ENCODE results near the gene DUSP8.

DUSP8 gene

DNA sequence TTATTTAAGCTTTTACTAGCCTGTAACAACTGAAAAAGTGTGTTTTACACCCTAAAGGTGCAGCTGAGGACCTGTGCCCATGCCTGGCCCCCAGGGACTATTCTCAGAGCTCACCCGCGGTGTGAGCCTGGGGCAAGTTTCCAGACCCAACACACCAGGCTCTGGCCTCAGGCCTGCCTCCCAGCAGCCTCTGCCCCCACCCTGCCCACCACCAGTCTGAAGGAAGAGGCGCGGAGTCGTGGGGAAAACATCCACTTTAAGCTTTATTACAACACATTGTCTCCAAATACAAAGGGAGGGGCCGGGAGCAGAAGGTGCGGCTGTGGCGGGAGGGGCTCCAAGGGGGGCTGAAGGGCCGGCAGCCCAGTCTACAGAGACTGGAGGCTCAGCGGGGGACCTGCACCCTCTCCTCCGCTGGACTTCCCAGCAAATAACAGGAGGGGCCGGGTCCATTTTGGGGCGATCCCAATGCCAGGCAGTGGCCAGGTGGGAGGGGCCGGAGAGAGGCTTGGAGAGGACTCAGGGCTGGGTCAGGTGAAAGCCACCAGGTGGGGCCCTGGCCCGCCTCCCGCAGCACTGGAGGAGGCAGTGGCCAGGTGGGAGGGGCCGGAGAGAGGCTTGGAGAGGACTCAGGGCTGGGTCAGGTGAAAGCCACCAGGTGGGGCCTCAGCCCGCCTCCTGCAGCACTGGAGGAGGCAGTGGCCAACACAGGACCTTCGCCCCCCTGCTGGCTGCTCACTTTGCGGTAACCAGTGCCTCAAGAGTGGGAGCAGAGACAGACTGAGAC lies 18.1 kb downstream of the DUSP8 start:
- DNase-seq (ENCODE audit: low spot score), result no peak

DNA sequence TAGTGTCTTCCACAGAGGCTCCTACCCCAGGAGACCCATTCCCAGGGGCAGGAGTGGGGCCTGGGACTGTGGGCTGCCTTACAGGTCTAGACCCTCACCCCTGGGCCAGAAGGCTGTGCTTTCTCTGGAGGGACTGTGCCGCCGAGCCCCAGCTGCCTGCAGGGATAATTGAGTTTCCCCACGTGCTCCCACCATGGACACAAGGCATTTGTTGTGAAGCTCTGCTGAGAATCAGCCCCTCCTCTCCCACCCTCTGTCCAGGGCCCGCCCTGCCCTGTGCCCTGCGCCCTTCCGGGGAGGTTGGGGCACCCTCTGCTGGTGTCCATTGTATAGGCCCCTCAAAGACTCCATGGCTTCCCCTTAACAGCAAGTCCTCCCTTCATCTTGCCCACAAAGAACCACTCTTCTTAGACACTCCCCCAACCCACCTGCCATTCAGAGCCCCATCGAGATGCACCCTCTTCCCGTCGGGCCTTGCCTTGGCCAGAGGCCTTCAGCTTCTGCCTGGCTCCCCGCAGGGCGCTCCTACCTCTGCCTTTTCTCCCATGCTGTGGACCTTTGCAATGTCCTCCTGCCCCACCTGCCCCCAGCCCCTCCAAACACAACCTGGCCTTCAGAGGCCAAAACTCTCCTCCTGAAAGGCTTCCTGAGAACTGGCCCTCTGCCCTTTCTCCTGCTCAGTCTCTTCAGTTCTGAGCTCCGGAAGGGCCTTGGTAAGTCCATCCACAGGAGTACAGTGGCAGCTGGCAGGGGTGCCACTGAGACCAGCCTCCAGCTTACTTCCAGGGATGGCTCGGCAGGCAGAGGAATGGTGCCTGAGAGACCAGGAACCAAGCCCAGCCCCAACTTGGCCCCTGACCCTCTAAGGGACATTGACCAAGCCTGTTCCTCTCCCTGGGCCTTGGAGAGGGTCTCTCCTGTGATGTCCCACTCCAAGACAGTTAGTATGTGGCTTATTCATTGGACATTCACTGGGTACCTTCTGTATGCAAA lies 22.4 kb downstream of the DUSP8 start:
- DNase-seq (ENCODE audit: low spot score), result no peak

DNA sequence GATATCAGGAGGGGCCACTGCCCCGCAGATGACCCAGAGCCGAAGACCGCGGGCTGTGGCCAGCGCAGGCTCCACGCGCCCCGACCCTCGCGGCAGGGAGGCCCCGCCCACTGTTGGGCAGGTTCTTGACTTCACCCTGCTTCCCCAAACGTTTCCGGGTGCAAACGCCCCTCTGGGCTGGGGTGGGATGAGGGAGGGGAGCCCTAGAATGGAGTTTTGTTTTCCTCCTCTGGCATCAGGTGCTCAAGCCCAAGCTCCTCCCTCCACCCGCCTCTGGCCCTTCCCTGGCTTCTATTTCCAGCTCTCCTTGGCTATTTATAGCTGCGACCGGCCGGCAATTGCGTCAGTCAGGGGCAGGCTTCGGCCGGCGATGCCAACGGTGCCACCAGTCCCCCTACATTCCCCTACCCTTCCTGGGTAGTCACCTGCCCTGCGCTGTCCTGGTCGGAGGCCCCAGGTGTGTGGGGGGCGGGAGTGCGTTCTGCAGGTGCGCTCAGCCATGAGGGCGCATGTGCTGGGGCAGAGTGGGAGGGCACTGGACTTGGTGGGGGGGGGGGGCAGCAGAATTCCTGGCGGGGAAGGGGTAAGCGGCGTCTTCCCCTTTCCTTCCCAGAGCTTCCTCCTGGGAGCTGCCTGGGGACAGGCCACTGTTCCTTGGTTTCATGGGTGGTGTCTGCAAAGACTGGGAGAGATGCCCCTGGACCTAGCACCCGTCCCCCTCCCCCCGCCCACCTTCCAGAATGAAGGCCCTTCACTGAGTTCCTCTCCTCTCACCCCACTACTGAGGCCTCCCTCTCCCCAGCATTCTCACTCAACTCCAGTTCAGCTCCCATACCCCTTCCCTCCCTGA lies 23.6 kb downstream of the DUSP8 start:
- DNase-seq (ENCODE audit: low spot score), result no peak

DNA sequence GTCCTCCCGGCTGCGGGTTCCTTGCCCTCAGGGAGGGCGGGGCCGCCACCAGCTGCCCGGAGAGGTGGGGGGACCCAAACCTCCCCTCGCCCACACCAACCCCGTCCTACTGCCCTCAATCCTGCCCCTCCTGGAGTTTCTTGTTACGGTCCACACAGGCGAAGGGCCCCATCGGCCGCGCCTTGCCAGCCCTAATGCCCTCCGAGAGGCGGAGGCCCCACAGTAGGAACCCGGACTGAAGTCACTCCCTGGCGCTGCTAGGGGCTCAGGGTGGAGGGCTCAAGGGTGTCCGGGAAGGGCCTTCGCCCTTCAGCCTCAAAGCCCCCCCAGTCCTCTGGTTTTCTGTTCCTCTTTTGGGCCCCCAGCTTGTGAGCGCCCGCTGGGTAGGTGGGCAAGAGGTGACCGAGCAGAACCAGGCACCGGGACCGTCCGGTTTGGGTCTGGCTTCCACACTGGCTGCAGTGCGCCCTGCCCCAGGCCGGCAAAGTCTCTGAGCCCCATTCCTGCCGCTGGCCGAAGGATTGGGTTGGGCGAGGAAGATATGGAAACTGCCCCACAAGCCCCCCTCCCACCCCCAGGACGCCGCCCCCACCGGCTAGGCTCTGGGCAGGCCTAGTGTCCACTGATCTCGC lies 24.5 kb downstream of the DUSP8 start:
- DNase-seq (ENCODE audit: low spot score), result no peak

DNA sequence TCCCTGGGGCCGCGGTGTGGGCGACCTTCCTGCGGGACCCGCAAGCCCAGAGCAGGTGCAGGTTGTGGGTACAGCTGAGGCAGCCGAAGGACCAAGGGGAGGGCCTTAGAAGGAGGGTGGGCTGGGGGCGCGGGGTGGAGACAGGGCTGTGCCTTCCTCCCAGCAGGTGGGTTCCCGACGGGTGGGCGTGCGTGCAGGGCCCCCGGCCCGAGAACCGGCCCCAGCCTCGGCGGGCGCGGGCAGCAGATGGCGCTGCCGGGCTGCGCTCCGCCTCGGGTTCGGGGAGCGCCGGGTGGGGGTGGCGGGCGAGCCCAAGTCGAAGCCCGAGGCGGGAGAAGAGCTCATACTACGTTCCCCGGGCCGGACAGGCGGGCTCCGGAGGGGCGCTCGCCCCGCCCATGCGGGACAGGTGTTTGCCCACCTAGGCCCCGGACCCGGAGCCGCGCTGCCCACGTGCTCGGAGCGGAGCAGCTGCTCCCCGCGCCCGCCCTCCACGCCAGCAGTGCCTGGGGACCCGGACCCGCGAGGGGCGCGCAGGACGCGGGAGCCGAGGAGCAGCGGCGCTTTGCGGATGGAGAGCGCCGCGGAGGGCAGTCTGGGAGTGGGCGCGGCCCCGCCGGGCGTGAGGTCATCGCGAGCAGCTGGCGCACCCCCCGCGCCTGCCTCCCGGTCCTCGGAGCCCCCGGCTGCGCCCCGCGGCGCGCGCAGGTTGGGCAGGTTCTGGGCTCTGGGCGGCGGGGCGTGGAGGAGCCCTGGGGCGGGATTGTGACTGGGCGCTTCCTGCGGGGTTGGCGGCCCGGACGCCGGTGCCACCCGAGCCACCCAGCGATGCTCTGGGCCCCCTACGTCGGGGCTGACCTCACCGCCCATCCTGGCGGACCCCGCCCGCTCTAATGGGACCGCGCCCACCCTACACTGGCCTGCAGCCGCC lies 25.3 kb downstream of the DUSP8 start:
- peak; percentile 33 for DNase-seq (ENCODE audit: low spot score)

DNA sequence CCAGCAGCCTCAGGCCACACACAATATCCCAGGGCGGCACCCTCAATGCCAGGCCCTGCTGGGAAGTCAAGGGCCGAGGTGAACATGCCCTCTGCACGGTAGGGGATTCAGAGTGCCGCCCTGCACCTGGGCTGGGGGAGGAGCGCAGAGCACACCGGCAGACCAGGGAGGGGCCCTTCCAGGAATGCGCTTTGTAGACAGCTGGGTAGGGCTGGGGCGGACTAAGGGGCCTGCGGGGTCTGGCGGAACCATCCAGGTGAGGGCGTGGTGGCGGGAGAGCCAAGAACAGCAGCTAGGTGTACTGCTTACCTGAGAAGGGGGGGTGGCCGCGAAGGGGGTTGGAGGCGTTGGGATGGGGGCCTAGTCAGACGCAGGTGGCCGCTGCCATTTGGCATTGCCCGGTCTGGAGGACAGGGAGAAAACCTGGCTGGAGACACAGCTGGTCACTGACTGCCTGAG lies 26.0 kb downstream of the DUSP8 start:
- no peak for DNase-seq (ENCODE audit: low spot score)

DNA sequence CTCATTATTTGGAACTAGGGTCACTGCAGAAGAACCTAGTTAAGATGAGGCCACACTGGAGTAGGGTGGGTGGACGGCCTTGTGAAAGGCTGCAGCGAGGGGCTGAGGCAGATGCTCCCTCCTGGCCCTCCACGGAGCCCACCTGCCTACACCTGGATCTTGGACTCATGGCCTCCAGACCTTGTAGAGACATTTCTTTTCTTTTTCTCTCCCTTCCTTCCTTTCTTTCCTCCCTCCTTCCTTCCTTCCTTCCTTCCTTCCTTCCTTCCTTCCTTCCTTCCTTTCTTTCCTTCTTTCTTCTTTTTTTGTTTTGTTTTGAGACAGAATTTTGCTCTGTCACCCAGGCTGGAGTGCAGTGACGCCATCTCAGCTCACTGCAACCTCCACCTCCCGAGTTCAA lies 26.6 kb downstream of the DUSP8 start:
- DNase-seq (ENCODE audit: low spot score), result no peak

DNA sequence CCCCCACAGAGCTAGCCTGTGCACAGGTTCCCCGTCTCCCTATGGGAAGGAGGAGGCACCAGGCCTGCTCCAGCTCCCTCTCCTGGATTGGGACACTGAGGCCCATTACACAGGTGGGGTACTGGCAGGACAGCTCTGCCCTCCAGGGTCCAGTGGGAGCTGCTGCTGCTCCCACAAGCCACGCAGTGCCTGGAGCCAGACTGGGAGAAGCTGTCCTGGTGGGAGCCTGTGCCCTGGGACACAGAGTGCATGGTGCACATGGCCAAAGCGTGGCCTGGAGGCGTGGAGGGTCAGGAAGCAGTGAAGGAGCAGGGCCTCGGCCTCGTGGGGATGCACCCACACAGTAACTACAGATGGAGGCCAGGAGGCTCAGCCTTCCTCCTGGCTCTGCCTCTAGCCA lies 27.5 kb downstream of the DUSP8 start:
- no peak for DNase-seq (ENCODE audit: low spot score)

DNA sequence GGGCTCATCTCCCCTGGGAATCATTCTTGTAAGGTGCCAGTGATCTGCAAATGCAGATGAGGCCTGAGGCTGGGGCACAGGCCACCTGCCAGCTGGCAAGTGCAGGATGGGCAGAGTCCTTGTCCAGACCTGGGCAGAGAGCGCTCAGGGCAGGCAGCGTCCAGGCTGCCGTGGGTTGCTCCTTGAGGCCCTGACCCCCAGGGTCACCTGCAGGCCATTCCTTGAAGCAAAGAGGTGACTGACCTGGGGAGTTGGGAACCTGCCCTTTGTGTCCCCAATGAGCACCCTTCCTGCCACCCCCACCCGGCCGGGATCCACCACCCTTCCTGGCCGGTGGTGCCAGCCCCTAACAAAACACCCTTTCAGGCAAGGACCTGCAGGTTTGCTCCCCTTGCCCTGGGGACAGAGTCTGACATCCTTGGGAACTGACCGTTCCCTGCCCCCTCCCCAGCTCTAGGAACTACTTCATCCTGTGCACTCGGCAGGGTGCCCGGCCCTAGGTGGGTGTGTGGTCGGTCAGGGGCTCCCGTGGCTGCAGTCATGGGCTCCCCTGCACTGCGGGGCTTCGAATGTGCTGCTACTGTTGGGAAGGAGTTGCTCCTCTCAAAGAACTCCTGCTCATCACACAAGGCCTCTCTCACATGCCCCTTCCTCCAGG lies 28.3 kb downstream of the DUSP8 start:
- no peak for DNase-seq (ENCODE audit: low spot score)

DNA sequence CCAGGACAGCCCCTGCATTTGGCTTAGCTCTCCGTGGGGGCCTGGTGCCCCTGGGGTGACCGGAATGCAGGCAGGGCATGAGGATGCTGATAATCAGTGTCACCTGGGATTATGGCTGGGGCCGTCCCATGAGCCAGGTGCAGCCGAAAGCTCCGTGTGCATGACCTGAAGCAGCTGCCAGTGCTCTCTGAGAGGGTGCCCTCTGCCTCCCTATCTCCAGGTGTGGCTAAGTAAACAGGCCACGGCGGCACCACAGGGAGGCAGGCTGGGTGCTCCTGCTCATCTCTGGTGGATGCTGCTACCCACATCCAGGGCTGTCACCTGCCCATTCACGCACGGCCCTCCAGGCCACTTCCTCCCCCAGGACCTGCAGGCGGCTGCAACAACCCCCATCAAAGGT lies 29.8 kb downstream of the DUSP8 start:
- DNase-seq (ENCODE audit: low spot score), result no peak

DNA sequence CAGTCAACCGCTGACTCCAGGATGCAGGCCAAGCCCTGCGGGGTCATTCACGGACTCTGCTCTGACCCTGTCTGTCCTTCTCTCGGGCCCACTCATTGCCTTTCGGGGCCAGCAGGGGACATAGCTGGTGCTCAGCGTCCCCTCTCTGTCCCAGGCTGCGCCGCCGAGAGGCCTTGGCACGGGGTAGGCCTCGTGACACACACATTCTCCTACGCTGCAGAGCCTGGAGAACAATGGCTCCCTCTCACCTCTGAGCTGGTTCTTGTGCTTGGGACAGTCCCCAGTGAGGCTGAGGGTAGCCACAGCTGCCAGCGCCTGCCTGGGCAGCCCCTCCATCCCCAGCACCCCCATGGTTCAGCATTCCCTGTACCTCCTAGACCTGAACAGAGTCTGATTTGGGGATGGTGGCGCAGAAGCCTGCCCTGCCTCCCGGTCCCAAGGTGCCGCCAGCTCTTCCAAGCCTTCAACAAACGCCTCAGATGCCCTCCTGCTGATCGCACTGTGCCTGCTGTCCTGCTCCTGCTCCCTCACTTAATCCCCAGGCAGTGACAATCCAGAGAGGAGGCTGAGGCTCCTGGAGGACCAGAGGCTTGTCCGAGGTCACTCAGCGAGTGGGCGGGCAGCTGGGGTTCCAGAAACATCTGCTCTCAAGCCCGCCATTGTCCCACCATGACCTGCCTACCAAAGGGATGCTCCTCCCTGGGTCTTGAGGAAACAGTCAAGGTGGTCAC lies 30.4 kb downstream of the DUSP8 start:
- no peak for DNase-seq (ENCODE audit: low spot score)

DNA sequence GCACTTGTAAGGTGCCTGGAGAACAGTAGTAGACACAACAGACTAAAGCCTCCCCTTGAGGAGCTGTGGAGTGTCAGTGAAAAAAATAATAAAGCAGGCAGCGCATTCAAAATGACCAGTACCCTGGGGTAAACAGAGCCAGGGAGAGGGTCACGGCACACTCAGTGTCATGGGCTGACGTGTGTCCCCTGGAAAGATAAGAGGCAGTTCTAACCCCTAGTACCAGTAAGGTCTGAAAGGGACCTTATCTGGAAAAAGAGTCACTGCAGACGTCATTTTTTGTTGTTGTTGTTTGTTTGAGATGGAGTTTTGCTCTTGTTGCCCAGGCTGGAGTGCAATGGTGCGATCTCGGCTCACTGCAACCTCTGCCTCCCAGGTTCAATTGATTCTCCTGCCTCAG lies 32.0 kb downstream of the DUSP8 start:
- no peak for DNase-seq (ENCODE audit: low spot score)

DNA sequence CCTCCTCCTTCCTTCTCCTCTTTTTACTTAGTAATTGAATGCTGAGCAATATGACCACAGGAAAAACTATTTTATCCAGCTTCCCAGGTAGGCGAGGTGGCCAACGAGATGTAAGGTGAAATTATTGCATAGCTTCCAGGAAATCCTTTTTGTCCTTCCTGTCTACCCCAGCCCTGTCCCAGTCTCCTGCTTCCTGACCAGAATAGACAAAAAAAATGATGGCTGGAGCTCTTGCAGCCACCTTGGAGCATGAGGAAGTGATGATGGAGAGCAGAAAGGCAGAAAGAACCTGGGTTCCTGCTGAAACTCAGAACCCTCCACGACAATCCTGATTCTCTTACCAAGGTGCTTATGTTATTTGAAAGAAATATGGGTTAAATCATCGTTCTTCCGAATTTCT lies 33.9 kb downstream of the DUSP8 start:
- no peak for DNase-seq (ENCODE audit: low spot score)

DNA sequence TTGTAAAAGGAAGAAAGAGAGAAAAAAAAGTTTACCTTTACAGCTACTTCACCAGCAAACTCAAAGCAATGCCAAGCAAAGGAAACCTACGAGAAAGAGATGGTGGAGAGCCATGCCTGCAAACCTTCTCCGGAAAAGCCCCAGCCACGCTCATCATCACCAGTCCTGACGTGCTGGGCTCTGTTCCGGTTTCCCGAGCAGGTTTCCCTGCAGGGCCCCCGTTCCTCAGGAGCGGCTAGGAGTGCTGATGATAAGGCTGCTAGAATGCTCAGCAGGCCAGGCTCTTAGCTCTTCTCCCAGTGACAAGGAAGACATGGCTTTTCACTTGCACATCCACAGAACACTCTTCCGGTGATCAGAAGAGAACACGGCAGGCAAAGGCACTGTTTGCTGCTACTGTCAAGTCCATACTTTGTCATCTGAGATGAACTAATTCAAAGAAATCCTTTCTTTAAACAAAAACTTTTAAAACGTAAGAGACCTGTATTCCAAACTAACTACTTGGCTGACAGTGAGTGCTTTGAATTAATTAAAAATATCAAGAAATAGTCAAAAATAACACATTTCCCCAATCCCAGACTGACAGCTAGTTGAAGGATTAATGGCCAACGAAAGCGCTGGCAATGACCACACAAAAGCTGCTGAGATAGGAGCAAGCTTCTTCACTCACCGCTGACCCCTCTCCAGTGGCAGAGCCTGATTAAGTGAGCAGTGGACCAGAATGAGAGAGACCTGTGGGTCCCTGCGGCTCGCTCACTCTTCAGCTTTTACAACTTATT lies 35.8 kb downstream of the DUSP8 start:
- no peak for DNase-seq (ENCODE audit: low spot score)

DNA sequence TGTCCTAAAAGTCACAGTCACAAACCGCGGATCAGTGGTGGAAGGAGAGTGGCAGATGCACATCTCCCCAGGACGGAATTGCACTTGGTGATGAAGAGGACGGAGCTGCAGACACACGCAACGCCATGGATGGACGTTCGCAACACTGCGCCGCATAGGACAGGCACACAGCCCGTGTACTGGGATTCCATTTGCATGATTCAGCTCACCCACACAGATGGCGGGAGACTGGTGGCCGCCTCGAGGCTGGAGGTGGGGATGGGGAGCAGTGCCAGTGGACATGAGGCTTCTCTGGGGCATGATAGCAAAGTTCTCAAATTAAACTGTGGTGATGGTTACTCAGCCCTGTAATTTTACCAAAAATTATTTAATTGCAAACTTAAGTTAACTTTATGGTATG lies 37.4 kb downstream of the DUSP8 start:
- no peak for DNase-seq (ENCODE audit: low spot score)

DNA sequence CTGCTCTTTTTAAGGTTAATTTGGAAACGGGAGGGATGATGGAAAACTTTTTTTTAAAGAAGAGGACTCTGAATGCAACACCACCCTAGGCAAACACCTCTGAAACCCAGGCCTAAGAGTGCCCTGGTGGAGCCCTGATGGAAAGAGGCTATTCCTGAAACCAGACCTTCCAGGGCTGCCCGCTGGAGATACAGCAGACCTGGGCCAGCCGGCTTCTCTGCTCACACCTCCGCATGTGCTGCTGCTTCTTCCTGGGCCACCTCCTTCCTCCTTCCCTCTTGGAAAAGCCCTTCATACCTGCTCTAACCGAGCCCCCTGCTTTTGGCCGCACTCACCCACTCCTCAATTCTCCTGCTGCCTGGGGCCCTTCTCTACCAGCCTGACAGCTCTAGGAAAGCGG lies 37.9 kb downstream of the DUSP8 start:
- DNase-seq (ENCODE audit: low spot score), result no peak

DNA sequence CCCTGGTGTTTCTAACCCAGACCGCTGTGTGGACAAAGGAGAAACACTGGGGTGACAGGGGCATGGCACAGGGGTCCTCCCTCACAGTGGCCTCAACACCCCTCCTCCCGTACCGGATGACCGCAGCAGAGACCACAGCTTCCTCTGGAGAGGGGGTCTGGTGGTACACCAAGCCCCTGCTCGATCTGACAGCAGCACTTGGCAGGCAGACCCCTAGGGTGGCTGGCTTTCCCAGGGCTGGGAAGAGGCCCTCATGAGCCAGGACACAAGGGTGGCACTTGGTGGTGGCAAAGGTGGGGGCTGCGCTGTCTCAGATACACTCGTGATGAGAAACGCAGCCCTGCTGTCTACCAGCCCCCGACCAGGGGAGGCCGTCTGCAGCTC lies 38.7 kb downstream of the DUSP8 start:
- no peak for DNase-seq (ENCODE audit: low spot score)

DNA sequence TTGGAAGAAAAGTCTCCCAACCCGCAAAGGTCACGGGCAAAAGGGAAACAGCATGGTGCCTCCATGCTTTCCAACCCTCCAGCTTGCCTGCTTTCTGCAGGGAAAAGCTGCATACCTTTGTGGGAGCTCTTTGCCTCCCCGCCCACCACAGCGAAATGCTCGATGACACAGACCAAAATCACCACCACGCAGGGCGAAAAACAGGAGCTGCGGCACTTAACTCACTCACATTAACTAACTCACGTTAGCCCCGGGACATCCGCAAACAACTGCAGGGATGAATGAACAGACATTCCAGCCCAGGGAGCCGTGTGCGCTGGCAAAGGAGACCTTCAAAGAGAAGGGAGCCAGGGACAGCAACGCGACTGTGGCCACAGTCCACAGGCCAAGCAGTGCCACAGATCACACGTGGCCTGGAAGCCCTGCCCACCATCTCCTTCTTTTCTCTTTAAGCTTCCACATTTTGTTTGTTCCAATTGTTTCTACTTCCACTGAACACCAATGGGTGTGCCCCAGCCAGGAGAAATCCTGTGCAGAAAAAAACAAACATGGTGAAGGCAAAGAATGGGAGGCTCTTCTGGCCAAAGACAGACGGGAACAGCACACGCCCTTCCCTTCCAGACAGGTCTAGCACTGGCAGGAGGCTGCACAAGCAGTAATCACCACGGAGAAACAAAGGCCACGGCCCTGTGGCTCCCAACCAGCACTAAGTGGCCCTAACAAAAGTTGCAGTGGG lies 39.3 kb downstream of the DUSP8 start:
- no peak for DNase-seq (ENCODE audit: low spot score)
